8988T (cell line): ENCODE measurements around the gene CAMKMT.

Experiments used
- DNase-seq: peaks from one replicate; pipeline ENCODE4 v3.0.0; 2011

CAMKMT gene

GRCh38 chr2:44361330-44362206 lies at the start of gene CAMKMT, which contains the start of gene PREPL:
Gene CAMKMT (plus strand): TSS chr2:44361947.
Gene PREPL (minus strand): TSS chr2:44361494. CDS start chr2:44346342, 15,152 bp downstream.
- DNase-seq: peak; percentile 79

- DNase-seq: no peak
Measured at GRCh38 chr2:44314362-44314761, 47.4 kb upstream of the CAMKMT start.

- no peak for DNase-seq
Measured at GRCh38 chr2:44315945-44316344, 45.8 kb upstream of the CAMKMT start.

- DNase-seq: no peak
Measured at GRCh38 chr2:44320832-44321231, 40.9 kb upstream of the CAMKMT start.

GRCh38 chr2:44321360-44321759 lies 40.4 kb upstream of the CAMKMT start:
- no peak for DNase-seq

GRCh38 chr2:44324971-44325426 lies 36.7 kb upstream of the CAMKMT start:
- DNase-seq: no peak

- no peak for DNase-seq
Measured at GRCh38 chr2:44325897-44326296, 35.9 kb upstream of the CAMKMT start.

- no peak for DNase-seq
Measured at GRCh38 chr2:44326548-44327264, 35.0 kb upstream of the CAMKMT start.

- no peak for DNase-seq
Measured at GRCh38 chr2:44328750-44329149, 33.0 kb upstream of the CAMKMT start.

GRCh38 chr2:44329343-44329742 lies 32.4 kb upstream of the CAMKMT start:
- no peak for DNase-seq

- no peak for DNase-seq
Measured at GRCh38 chr2:44330801-44331200, 30.9 kb upstream of the CAMKMT start.

- DNase-seq: no peak
Measured at GRCh38 chr2:44333994-44334393, 27.8 kb upstream of the CAMKMT start.

- no peak for DNase-seq
Measured at GRCh38 chr2:44335806-44336538, 25.8 kb upstream of the CAMKMT start.

GRCh38 chr2:44342854-44343253 lies 18.9 kb upstream of the CAMKMT start:
- no peak for DNase-seq

GRCh38 chr2:44347526-44347925 lies 14.2 kb upstream of the CAMKMT start:
- DNase-seq: no peak

GRCh38 chr2:44348400-44348799 lies 13.3 kb upstream of the CAMKMT start:
- DNase-seq: no peak

- DNase-seq: no peak
Measured at GRCh38 chr2:44349506-44349905, 12.2 kb upstream of the CAMKMT start.

GRCh38 chr2:44351088-44351487 lies 10.7 kb upstream of the CAMKMT start:
- no peak for DNase-seq

GRCh38 chr2:44351676-44352075 lies 10.1 kb upstream of the CAMKMT start:
- no peak for DNase-seq

- no peak for DNase-seq
Measured at GRCh38 chr2:44352510-44352909, 9.2 kb upstream of the CAMKMT start.

GRCh38 chr2:44354761-44355160 lies 7.0 kb upstream of the CAMKMT start:
- no peak for DNase-seq

- DNase-seq: no peak
Measured at GRCh38 chr2:44358503-44358902, 3.2 kb upstream of the CAMKMT start.

- DNase-seq: no peak
Measured at GRCh38 chr2:44360749-44361329, 908 bp upstream of the CAMKMT start.
